AG09319 (cell line): ENCODE data around the gene BET1L.

Experiments
- DNase-seq: peaks from one replicate; pipeline ENCODE4 v3.0.0-alpha.2; 2010; ENCODE audit warnings: low read depth; ENCODE audit errors: extremely low read depth
- CTCF ChIP-seq: IDR thresholded peaks from 2 replicates; pipeline ENCODE4 v1.5.1; 2011; ENCODE audit warnings: low read depth, mild to moderate bottlenecking, inconsistent platforms, low read length, moderate library complexity

BET1L gene

GRCh38 chr11:236774-237767 is 29.9 kb upstream of the BET1L start, which contains the start of gene PSMD13:
PSMD13 (plus strand) TSS chr11:236976; CDS start chr11:237050, 74 bp downstream.
- TF ChIP-seq CTCF, result no peak
- DNase-seq, result peak; percentile 32

DNA sequence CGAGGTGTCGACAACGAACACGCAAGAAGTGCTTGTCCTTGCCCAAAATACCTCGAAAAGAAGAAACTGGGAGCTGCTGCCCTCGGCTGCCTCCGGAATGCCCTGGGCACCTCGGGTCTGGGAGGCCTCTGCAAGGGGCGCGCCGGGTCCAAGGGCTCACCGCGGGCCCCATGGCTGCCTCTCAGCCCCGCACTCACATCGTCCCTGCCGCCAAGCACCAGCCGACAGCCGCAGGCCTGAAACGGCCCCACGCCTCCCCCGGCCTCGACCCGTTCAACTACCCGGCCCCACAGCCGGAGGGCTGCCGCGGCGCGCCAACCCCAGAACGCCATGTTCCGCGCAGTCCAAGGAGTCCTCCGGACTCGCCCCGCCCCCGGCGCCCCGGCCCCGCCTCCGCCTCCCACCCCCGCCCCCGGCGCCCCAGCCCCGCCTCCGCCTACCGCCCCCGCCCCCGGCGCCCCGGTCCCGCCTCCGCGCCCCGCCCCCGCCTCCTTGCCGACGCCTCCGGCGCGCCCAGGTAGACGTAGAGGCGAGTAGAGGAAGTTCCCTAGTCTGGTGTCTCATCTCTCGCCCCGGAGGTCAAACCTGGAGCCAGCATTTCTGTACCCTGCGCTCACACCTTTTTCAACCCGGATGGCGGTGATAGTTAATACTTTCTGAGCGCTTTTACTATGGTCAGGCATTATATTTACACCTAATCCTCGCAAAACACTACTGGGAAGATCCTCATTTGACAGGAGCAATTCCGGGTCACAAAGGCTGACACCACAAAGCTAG is 29.0 kb upstream of the BET1L start, which contains the start of gene SIRT3:
Gene SIRT3 (minus strand): TSS at position 346 of the 777 bp plus-strand sequence. CDS start 14 bp downstream, at position 332.
- no peak for TF ChIP-seq CTCF
- DNase-seq, result peak; percentile 35

DNA sequence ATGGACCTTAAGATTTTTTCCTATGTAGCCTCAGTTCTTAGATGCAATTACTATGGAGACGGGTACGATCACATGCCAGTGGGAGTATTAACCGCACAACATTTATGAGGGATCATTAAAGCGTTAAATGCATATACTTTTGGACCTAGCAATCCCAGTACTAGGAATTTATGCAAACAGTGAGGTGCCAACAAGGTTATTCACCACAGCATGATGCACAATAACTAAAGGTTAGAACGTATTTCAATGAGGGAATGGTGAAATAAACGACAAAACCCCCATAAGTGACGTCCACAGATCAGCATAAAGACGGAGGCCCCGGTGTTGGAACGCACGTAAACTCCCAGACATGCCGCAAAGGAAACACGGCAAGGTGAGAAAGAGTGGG is 28.4 kb upstream of the BET1L start:
- TF ChIP-seq CTCF, result no peak
- DNase-seq, result no peak

GRCh38 chr11:235180-235579 is 28.0 kb upstream of the BET1L start:
- no peak for DNase-seq
- no peak for TF ChIP-seq CTCF

DNA sequence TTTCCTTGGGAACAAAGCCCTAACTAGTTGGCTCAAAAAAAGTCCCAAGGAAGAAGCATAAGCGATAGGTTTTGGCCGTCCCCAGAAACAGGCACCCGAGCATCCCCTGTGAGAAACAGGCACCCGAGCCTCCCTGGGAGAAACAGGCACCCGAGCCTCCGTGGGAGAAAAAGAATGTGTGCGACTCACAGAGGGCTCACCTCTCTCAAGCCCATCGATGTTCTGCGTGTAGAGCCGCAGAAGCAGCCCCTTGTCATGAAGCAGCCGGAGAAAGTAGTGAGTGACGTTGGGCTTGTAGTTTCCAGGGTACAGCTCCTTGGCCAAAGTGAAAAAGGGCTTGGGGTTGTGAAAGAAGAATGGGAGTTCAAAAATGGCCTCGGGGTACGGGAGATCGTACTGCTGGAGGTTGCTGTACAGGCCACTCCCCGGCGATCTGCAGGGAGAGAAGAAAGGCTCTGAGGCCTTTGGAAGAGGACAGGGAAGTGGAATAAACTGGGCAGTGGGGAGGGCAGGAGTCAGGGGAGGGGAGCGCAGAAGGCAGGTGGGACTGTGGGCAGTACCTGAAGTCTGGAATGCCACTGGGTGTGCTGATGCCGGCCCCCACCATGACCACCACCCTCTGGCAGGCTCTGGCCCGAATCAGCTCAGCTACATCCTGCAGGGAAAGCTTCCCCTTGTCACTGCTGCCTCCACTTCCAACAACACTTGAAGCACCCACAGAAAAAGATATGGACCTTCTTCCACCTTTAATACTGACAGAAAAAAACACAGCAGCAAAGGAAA is 25.8 kb upstream of the BET1L start:
- TF ChIP-seq CTCF, result no peak

DNA sequence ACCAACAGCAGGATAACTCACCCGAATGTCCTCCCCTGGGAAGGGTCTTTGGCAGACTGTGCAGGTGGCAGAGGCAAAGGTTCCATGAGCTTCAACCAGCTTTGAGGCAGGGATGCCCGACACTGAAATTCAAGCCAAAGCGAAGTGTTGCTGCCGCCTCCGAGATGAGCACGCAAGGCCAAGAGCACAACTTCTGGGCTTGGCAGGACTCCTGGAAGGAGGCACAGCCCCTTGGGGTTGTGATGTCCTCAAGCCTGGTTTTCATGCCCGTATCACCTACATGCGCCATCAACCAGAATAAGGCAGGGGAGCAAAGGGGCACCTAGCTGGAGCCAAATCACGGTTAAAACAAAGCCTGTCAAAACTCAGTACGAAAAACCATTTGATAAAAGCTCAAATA is 23.2 kb upstream of the BET1L start:
- TF ChIP-seq CTCF, result no peak
- DNase-seq, result no peak

More for the DNA sequence above, 25.8 kb upstream of the BET1L start:
- no peak for DNase-seq
